Neural cell (in vitro differentiated cells): ENCODE results near the gene DENND1A.

Experiments
- EP300 ChIP-seq: fragments of 450-650 bp; conservative IDR thresholded peaks from 2 replicates; pipeline ENCODE4 v1.6.1; 2014; ENCODE audit warnings: antibody characterized with exemption, mild to moderate bottlenecking, moderate library complexity; ENCODE audit not compliant: poor library complexity, severe bottlenecking
- EZH2 ChIP-seq: fragments of 200-600, 300-800 bp; shearing (Covaris generic), sonication (generic); IDR thresholded peaks from 2 replicates; pipeline ENCODE4 v1.6.1; 2014; ENCODE audit warnings: antibody characterized with exemption, low read length, borderline replicate concordance, mild to moderate bottlenecking; ENCODE audit not compliant: insufficient read depth, poor library complexity, severe bottlenecking
- MXI1 ChIP-seq: fragments of 450-650 bp; conservative IDR thresholded peaks from 2 replicates; pipeline ENCODE4 v1.6.1; 2014; ENCODE audit warnings: antibody characterized with exemption, mild to moderate bottlenecking; ENCODE audit not compliant: poor library complexity, severe bottlenecking
- RAD21 ChIP-seq: fragments of 450-650 bp; conservative IDR thresholded peaks from 2 replicates; pipeline ENCODE4 v1.6.1; 2014; ENCODE audit warnings: antibody characterized with exemption, mild to moderate bottlenecking, moderate library complexity
- TAF1 ChIP-seq: IDR thresholded peaks from 2 replicates; pipeline ENCODE4 v1.6.1; 2012; ENCODE audit warnings: low read depth
- TF ChIP-seq, protein P1 (sequence below): fragments of 450-650 bp; IDR thresholded peaks from 2 replicates; pipeline ENCODE4 v1.5.1; 2014; ENCODE audit warnings: antibody characterized with exemption, mild to moderate bottlenecking, moderate library complexity; ENCODE audit not compliant: poor library complexity, severe bottlenecking
- TF ChIP-seq, protein P2 (sequence below): IDR thresholded peaks from 2 replicates; pipeline ENCODE4 v1.6.1; 2012; ENCODE audit warnings: borderline replicate concordance

DNA sequence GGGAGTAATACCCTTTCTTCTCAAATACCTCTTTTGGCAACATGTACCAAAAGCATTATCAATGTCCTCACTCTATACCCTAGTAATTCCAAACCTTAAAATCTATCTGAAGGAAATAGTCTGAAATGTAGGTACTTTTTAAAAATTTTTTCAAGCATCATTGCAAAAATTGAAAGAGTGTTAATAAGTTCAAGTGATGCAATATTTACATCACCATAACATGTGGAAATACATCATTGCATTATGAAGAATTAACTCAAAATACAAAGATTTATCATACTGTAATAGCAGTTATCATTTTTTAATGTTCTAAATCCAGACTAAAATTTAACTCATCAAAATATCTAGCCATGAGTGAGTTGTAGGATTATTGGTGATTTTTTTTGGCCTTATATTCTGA lies 123.1 kb downstream of the DENND1A start:
- TF ChIP-seq, protein P1, sequence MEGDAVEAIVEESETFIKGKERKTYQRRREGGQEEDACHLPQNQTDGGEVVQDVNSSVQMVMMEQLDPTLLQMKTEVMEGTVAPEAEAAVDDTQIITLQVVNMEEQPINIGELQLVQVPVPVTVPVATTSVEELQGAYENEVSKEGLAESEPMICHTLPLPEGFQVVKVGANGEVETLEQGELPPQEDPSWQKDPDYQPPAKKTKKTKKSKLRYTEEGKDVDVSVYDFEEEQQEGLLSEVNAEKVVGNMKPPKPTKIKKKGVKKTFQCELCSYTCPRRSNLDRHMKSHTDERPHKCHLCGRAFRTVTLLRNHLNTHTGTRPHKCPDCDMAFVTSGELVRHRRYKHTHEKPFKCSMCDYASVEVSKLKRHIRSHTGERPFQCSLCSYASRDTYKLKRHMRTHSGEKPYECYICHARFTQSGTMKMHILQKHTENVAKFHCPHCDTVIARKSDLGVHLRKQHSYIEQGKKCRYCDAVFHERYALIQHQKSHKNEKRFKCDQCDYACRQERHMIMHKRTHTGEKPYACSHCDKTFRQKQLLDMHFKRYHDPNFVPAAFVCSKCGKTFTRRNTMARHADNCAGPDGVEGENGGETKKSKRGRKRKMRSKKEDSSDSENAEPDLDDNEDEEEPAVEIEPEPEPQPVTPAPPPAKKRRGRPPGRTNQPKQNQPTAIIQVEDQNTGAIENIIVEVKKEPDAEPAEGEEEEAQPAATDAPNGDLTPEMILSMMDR, result no peak
- no peak for TF ChIP-seq RAD21
- no peak for TF ChIP-seq TAF1
- TF ChIP-seq, protein P2, sequence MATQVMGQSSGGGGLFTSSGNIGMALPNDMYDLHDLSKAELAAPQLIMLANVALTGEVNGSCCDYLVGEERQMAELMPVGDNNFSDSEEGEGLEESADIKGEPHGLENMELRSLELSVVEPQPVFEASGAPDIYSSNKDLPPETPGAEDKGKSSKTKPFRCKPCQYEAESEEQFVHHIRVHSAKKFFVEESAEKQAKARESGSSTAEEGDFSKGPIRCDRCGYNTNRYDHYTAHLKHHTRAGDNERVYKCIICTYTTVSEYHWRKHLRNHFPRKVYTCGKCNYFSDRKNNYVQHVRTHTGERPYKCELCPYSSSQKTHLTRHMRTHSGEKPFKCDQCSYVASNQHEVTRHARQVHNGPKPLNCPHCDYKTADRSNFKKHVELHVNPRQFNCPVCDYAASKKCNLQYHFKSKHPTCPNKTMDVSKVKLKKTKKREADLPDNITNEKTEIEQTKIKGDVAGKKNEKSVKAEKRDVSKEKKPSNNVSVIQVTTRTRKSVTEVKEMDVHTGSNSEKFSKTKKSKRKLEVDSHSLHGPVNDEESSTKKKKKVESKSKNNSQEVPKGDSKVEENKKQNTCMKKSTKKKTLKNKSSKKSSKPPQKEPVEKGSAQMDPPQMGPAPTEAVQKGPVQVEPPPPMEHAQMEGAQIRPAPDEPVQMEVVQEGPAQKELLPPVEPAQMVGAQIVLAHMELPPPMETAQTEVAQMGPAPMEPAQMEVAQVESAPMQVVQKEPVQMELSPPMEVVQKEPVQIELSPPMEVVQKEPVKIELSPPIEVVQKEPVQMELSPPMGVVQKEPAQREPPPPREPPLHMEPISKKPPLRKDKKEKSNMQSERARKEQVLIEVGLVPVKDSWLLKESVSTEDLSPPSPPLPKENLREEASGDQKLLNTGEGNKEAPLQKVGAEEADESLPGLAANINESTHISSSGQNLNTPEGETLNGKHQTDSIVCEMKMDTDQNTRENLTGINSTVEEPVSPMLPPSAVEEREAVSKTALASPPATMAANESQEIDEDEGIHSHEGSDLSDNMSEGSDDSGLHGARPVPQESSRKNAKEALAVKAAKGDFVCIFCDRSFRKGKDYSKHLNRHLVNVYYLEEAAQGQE, result no peak
- no peak for TF ChIP-seq EP300
- no peak for TF ChIP-seq EZH2
- TF ChIP-seq MXI1, result no peak
